LNCaP clone FGC (cell line): Measurements from ENCODE around the gene C1QTNF8.

Experiments used
- DNase-seq: peaks from one replicate; pipeline ENCODE4 v3.0.0-alpha.2; 2011; ENCODE audit warnings: low read depth
- H3K4me3 ChIP-seq: 2 replicates; pipeline ENCODE4 v1.5.1; 2011; ENCODE audit warnings: mild to moderate bottlenecking, low read depth, low read length, control low read depth
- TF ChIP-seq, protein P1 (sequence below): IDR thresholded peaks from 2 replicates; pipeline ENCODE4 v1.5.1; 2012; ENCODE audit warnings: mild to moderate bottlenecking; ENCODE audit not compliant: control insufficient read depth, insufficient read depth; ENCODE audit errors: extremely low read depth

Gene C1QTNF8

DNA sequence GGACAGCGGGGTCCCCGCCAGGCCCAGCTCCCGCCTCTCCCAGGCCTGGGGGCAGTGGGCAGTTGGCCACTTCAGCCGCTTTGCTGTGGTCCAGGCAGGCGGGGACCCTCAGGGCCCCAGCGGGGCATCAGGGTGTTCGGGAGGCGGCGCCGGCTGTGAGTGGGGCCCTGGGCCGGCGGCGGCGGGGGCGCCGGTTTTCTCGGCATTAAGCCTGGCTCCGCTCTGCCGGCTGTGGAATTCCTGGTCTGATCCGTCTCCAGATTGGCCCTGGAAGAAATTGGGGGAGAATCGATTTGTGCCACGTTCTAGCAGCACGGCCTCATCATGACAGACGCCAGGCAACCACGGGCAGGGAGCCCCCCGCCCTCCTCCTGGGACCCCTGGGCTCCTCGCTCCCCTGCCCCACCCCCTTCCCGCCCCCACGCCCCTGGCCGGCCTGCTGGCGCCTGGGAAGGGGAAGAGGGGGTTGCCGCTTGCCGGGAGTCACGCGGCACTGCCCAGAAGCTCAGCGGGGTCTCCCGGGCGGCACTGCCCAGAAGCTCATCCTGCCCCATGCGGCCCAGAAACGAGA lies 52.1 kb downstream of the C1QTNF8 start:
- TF ChIP-seq, protein P1, sequence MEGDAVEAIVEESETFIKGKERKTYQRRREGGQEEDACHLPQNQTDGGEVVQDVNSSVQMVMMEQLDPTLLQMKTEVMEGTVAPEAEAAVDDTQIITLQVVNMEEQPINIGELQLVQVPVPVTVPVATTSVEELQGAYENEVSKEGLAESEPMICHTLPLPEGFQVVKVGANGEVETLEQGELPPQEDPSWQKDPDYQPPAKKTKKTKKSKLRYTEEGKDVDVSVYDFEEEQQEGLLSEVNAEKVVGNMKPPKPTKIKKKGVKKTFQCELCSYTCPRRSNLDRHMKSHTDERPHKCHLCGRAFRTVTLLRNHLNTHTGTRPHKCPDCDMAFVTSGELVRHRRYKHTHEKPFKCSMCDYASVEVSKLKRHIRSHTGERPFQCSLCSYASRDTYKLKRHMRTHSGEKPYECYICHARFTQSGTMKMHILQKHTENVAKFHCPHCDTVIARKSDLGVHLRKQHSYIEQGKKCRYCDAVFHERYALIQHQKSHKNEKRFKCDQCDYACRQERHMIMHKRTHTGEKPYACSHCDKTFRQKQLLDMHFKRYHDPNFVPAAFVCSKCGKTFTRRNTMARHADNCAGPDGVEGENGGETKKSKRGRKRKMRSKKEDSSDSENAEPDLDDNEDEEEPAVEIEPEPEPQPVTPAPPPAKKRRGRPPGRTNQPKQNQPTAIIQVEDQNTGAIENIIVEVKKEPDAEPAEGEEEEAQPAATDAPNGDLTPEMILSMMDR = no peak
- H3K4me3 ChIP-seq = no peak overlapping the region
- no peak for DNase-seq

DNA sequence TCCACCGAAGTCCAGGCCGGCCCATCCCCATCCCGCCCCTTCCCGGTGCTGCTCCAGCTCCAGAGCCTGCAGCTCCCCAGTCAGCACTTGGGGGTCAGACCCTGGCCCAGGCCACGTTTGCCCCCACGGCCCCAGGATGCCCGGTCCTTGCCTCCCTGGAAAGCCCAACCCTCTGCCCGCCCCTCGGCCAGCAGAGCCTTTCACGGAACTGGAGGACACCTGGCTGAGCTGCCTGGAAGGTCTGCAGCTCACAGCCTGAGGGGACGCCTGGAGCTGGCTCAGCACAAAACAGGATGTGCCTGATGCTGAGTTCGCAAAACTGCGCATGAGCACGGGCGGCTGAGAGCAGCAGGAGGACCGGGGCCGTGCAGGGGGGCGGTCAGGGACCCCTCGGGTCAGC lies 53.2 kb downstream of the C1QTNF8 start:
- TF ChIP-seq, protein P1 = no peak
- H3K4me3 ChIP-seq = no peak overlapping the region
- DNase-seq = no peak

DNA sequence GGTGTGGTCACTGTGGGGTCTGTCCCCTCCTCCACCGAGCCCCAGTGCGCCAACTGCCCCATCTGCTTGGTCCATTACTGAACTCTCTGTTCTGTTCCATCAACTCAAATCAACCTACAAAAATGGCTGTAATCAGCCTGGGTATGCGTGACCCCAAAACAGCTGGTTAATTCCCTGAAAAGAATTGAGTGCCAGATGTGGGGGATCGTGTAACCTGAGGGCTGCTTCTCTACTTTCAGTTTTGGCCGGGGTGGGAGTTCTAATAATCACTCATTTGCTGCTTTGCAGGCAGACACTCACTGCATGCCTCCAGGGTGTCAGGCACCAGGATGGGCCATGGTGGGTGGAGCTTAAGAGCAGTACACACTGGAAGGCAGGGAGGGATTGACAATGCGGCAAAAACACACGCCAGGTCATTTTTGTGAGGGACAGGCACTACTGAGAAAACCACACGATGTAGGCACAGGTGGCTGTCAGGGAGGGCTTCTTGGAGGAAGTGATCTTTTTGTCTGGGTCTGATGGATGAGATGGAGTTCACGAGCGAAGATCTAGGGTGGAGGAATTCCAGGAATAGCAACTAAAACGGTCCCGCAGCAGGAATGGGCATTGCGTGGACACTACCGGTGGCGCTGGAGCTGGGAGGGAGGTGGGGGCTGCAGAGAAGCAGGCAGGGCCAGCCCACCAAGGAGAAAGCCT lies 53.8 kb downstream of the C1QTNF8 start:
- no peak overlapping the region for H3K4me3 ChIP-seq
- no peak for DNase-seq
- TF ChIP-seq, protein P1 = no peak

DNA sequence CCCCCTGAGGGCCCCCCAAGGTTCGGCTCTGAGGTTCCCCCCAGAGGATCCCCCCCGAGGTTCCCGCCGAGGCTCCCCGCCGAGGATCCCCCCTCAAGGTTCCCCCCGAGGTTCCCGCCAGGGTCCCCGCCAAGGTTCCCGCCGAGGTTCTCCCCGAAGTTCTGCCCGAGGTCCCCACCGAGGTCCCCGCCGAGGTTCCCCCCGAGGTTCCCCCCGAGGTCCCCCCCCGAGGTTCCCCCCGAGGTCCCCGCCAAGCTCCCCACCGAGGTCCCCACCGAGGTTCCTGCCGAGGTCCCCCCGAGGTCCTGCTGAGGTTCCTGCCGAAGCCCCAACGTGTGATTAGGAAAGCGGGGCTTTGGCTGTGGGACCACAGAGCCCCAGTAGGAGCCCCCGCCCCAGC lies 55.7 kb downstream of the C1QTNF8 start:
- no peak for DNase-seq
- H3K4me3 ChIP-seq = no peak overlapping the region
- TF ChIP-seq, protein P1 = no peak

DNA sequence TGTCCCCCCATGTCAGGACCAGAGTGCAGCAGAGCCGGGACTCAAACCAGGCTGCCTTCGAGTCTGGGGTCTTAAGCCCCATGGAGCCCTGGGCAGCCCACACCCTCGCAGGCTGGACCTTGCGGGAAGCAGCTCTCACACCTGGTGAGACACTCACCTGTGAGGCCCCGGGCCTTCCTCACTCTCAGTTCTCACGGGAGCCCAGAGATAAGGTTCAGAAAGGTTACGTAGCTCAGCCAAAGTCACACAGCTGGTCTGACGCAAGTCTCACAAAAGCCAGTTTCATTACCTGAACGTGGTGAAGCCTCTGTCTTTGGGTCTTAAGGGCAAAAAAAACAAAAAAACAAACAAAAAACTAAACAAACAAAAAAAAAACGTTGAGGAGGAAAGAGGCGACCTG lies 56.3 kb downstream of the C1QTNF8 start:
- no peak overlapping the region for H3K4me3 ChIP-seq
- DNase-seq = no peak
- TF ChIP-seq, protein P1 = no peak

DNA sequence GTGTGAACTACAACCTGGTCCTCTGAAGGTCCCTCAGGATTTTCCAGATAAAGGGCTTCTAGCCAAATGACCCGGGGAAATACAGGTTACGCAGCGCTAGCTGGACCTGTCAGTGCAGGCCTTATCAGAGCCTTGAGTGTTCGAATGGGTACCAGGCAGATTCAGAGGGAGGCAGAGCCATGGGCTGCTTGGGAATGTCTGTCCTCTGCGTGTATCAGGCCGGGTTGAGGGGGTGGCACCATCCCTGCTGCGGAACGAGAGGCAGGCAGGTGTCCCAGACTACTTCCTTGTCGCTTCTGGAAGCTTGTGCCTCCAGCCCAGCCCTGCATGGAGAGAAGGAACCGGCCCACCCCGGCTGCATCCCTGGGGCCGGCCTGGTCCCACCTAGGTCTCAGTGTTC lies 57.1 kb downstream of the C1QTNF8 start:
- no peak for DNase-seq
- TF ChIP-seq, protein P1 = no peak
- H3K4me3 ChIP-seq = no peak overlapping the region
